NT2/D1 (cell line): ENCODE data around the gene CNGA4.

Experiments used
- DNase-seq: peaks from one replicate; pipeline ENCODE4 v3.0.0-alpha.2; 2011; ENCODE audit warnings: low read depth, low spot score
- H3K27me3 ChIP-seq: 2 replicates; pipeline ENCODE4 v1.6.0; 2011; ENCODE audit warnings: mild to moderate bottlenecking; ENCODE audit not compliant: insufficient read length, insufficient read depth
- H3K36me3 ChIP-seq: 2 replicates; pipeline ENCODE4 v1.6.1; 2011; ENCODE audit warnings: mild to moderate bottlenecking, low read length, mixed read lengths; ENCODE audit not compliant: insufficient read depth, insufficient read length
- H3K4me1 ChIP-seq: 2 replicates; pipeline ENCODE4 v1.5.1; 2011; ENCODE audit not compliant: insufficient read depth, insufficient read length
- H3K4me3 ChIP-seq: 2 replicates; pipeline ENCODE4 v1.5.1; 2011; ENCODE audit warnings: low read depth; ENCODE audit not compliant: insufficient read length
- H3K9ac ChIP-seq: 2 replicates; pipeline ENCODE4 v1.6.0; 2011; ENCODE audit warnings: low read depth; ENCODE audit not compliant: insufficient read length
- H3K9me3 ChIP-seq: 2 replicates; pipeline ENCODE4 v1.5.1; 2011; ENCODE audit warnings: mild to moderate bottlenecking, low read length; ENCODE audit not compliant: insufficient read depth
- SUZ12 ChIP-seq: IDR thresholded peaks from 2 replicates; pipeline ENCODE4 v1.6.1; 2011; ENCODE audit not compliant: insufficient read length, insufficient read depth; ENCODE audit errors: extremely low read depth
- YY1 ChIP-seq: IDR thresholded peaks from 2 replicates; pipeline ENCODE4 v1.6.1; 2011; ENCODE audit not compliant: insufficient read length, insufficient read depth
- ZNF274 ChIP-seq: IDR thresholded peaks from 2 replicates; pipeline ENCODE4 v1.6.1; 2011; ENCODE audit warnings: mild to moderate bottlenecking, low read depth, low read length

CNGA4 gene

GRCh38 chr11:6214530-6214929 lies 24.4 kb upstream of the CNGA4 start:
- no peak for TF ChIP-seq YY1
- TF ChIP-seq SUZ12: no peak
- TF ChIP-seq ZNF274: no peak
- Histone ChIP-seq H3K9me3 (no peaks in the 10 kb centered on the region), H3K27me3 (no peaks in the 10 kb centered on the region), H3K36me3 (peaks cover 86% of the 10 kb centered on the region), H3K4me1 (no peaks in the 10 kb centered on the region), H3K9ac (no peak overlapping the region), H3K4me3 (no peak overlapping the region)
- DNase-seq: no peak

- no peak for TF ChIP-seq ZNF274
- Histone ChIP-seq H3K27me3 (no peaks in the 10 kb centered on the region), H3K4me1 (no peaks in the 10 kb centered on the region), H3K4me3 (no peak overlapping the region), H3K9me3 (no peaks in the 10 kb centered on the region), H3K9ac (no peak overlapping the region), H3K36me3 (peaks cover 76% of the 10 kb centered on the region)
- no peak for DNase-seq
Measured at GRCh38 chr11:6216501-6216900, 22.4 kb upstream of the CNGA4 start.

- Histone ChIP-seq H3K27me3 (no peaks in the 10 kb centered on the region), H3K4me3 (no peak overlapping the region), H3K9me3 (no peaks in the 10 kb centered on the region), H3K4me1 (no peaks in the 10 kb centered on the region), H3K36me3 (peaks cover 76% of the 10 kb centered on the region), H3K9ac (no peak overlapping the region)
- TF ChIP-seq SUZ12 (no peak), YY1 (no peak), ZNF274 (no peak)
- DNase-seq: no peak
Measured at GRCh38 chr11:6217722-6218121, 21.2 kb upstream of the CNGA4 start.

GRCh38 chr11:6219359-6219758 lies 19.5 kb upstream of the CNGA4 start:
- H3K36me3 ChIP-seq: peaks cover 78% of the 10 kb centered on the region
- H3K4me1 ChIP-seq: no peaks in the 10 kb centered on the region
- no peak overlapping the region for H3K9ac ChIP-seq
- no peaks in the 10 kb centered on the region for H3K9me3 ChIP-seq
- no peaks in the 10 kb centered on the region for H3K27me3 ChIP-seq
- DNase-seq: no peak
- TF ChIP-seq ZNF274: no peak
- no peak for TF ChIP-seq YY1
- no peak for TF ChIP-seq SUZ12
- H3K4me3 ChIP-seq: no peak overlapping the region

- Histone ChIP-seq H3K27me3 (no peaks in the 10 kb centered on the region), H3K4me1 (no peaks in the 10 kb centered on the region), H3K4me3 (no peak overlapping the region), H3K9me3 (no peaks in the 10 kb centered on the region), H3K9ac (no peak overlapping the region), H3K36me3 (peaks cover 42% of the 10 kb centered on the region)
- TF ChIP-seq YY1: no peak
- no peak for TF ChIP-seq SUZ12
- no peak for TF ChIP-seq ZNF274
- no peak for DNase-seq
Measured at GRCh38 chr11:6223854-6224253, 15.0 kb upstream of the CNGA4 start.

GRCh38 chr11:6224421-6224820 lies 14.5 kb upstream of the CNGA4 start:
- no peaks in the 10 kb centered on the region for H3K9me3 ChIP-seq
- TF ChIP-seq SUZ12 (no peak), ZNF274 (no peak), YY1 (no peak)
- no peaks in the 10 kb centered on the region for H3K27me3 ChIP-seq
- peaks cover 38% of the 10 kb centered on the region for H3K36me3 ChIP-seq
- H3K9ac ChIP-seq: no peak overlapping the region
- no peaks in the 10 kb centered on the region for H3K4me1 ChIP-seq
- no peak for DNase-seq
- no peak overlapping the region for H3K4me3 ChIP-seq

- Histone ChIP-seq H3K4me3 (no peak overlapping the region), H3K9ac (no peak overlapping the region), H3K27me3 (no peaks in the 10 kb centered on the region), H3K36me3 (peaks cover 42% of the 10 kb centered on the region), H3K4me1 (no peaks in the 10 kb centered on the region), H3K9me3 (no peaks in the 10 kb centered on the region)
- DNase-seq: no peak
- TF ChIP-seq SUZ12 (no peak), YY1 (no peak), ZNF274 (no peak)
Measured at GRCh38 chr11:6225024-6225423, 13.9 kb upstream of the CNGA4 start.

- TF ChIP-seq SUZ12 (no peak), ZNF274 (no peak), YY1 (no peak)
- no peaks in the 10 kb centered on the region for H3K9me3 ChIP-seq
- peaks cover 35% of the 10 kb centered on the region for H3K36me3 ChIP-seq
- no peak overlapping the region for H3K4me3 ChIP-seq
- H3K4me1 ChIP-seq: no peaks in the 10 kb centered on the region
- no peak for DNase-seq
- no peaks in the 10 kb centered on the region for H3K27me3 ChIP-seq
- H3K9ac ChIP-seq: no peak overlapping the region
Measured at GRCh38 chr11:6225896-6226295, 13.0 kb upstream of the CNGA4 start.
